ENCODE measurements around the gene HMCN1.
"Not testable (repeated sequence)": the region's sequence is repeated elsewhere in the genome, so short reads cannot be mapped to it uniquely, and the experiment has no call there.

Gene HMCN1

DNA sequence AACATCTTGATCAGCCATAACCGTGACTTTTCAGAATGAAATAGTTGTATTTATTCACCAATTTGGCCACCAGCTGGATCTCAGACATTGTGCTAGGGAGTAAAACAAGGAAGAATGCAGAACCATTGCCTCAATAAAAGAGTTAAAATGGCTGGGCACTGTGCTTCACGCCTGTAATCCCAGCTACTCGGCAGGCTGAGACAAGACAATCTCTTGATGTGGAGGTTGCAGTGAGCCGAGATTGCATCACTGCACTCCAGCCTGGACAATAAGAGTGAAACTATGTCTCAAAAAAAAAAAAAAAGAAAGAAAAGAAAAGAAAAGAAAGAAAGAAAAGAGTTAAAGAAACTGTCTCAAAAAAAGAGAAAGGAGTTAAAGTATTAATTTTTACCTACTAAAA, 441.4 kb downstream of the HMCN1 start:
- no peak for DNase-seq

DNA sequence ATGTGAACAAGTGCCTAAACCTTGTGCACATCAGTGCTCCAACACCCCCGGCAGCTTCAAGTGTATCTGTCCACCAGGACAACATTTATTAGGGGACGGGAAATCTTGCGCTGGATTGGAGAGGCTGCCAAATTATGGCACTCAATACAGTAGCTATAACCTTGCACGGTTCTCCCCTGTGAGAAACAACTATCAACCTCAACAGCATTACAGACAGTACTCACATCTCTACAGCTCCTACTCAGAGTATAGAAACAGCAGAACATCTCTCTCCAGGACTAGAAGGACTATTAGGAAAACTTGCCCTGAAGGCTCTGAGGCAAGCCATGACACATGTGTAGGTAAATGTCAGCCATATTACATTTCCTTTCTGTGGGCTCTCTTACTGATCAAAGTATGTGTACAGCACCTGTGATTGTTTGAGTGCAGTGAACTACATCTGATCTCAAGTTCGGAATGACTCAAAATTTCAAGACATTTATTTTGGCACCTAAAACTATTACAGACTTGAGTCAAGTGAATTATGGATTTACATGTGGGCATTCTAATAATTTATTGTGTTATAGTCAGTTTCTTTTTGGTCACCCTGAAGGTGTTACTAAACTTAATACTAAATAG, 444.3 kb downstream of the HMCN1 start:
- no peak for DNase-seq

GRCh38 chr1:186179231-186179630, 445.0 kb downstream of the HMCN1 start:
- DNase-seq: no peak

DNA sequence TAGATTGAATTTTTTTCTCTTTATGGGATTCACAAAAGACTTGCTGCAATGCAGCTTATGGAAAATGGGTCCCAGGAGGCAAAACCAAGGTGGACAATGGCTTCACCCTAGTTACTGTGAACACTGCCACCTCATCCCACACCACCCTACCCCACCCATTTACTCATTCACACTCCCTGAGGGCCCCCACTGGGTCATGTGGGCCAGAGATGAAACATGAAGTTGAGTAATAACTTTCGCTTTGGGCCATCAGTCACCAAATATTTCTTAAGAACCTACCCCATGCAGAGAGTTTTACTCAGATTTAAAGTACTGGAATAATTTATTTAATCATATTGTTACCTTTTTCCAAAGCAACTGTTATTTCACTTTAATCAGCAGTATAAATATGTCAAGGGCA, 449.0 kb downstream of the HMCN1 start:
- no peak for DNase-seq

DNA sequence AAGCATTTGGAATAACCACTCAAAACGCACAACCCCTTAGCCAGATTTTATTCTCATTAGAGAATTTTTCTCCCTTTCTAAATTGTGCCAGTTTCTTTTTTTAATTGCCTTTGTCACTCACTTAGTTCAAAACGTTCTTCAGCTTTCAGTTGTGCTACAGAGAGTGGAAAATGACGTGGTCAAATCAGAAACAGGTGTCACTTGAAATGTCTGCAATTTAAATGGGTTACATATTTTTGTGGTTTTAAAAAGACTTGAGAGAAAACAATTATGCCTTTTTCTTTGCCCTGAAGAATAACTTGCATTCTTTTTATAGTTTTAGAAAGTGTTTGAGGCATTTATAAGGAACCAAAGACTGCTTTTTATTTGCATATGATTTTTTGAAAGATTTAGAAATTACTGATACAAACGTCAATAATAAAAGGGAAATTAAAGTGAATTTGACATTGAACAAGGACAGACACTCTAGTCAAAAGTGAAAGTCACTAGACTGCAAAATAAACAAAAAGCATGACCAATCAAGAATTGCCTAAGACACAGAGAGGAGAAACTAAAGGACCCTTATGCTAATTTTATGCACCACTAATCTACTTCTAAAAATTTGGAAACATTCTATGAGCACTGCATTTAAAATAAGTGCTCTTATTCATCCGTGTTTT, 449.9 kb downstream of the HMCN1 start:
- no peak for DNase-seq

GRCh38 chr1:186186251-186186650, 452.1 kb downstream of the HMCN1 start:
- not testable (repeated sequence) for DNase-seq

DNA sequence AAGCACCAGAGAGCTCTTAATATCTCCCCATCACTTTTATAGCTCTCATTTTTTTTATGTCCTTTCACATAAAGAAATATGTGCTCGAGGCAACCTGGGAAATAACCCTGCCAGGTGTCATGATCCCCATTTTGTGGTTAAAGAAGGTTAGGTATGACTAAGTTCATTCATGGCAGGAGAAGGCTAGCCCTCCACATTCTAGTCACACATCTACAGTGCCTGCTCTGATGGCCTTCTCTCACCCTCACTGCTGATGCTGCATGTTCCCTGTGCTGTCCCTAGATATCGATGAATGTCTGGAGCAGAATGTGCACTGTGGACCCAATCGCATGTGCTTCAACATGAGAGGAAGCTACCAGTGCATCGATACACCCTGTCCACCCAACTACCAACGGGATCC, 453.4 kb downstream of the HMCN1 start:
- DNase-seq: no peak

DNA sequence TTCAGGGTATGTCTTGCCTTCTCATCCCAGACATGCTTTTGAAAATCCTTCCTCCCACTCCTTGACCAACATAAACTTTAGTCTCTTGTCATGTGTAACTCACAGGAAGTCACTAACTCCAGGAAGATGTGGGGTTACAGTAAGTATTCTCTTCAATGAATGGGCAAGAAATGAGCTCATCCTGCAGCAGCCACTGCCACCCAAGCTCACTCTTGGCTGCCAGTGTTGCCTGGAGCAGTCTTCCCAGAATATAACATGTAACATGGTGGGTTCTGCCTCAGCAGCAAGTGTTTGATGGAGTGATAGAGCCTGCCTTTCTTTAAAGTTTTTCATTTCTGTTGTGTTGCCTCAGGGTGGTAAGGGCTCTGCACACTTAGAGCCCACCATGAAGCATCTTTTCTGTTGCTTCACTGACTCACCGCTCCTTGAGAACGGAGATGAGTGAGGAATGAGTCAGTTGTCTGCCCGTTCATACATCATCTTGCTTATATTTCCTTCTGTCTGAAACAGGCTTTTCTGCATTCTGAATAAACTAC, 453.9 kb downstream of the HMCN1 start:
- DNase-seq: no peak

DNA sequence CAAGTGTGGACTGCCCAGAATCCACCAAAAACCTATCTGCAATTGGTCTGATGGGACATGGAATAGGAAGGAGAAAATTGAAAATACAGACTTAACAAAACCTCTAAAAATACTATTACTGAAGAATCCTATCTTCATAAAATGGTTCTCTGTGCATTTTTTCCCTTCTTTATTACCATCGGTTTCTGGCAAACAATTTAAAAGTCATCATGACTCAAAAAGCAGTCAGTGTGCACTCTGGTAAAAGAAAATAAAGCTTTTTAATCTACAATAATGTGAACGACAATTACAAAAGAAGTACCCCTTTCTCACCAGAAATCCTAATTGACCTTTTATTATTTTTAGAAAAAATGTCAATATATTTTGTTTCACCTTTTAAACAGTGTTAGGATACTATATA, 454.5 kb downstream of the HMCN1 start:
- no peak for DNase-seq

DNA sequence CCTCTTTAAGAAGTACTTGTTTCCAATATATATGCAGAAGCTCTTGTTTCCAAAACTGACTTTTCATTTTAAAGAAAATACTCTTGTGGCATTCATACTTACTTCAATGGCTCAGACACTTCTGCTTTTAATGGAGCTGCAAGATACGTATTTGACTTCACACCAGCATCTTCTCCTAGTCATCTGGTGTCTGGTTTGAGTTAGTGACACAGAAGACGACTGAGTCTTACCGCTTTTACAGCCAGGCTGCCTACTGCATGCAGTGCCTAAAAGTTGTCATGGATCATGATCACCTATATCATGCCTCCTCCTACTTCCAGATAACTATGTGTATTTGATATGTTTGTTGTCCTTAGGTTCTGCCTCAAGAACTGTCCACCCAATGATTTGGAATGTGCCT, 455.0 kb downstream of the HMCN1 start:
- DNase-seq: no peak

GRCh38 chr1:186191511-186191910, 457.3 kb downstream of the HMCN1 start:
- no peak for DNase-seq

DNA sequence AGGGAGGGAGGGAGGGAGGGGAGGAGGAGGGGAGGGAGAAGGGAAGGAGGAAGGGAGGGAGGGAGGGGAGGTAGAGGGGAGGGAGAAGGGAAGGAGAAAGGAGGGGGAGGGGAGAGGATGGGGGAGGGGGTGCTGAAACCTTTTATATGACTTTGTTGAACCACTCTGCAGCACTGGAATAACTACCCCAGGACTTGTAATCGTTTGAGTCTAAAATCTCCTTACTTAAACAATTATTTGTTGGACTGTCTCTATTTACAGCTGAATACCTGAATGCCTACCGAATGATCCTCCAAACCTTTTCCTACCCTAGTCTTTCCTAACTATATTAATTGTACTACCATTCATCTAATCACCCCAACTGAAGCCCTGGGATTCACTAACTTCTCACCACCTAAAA, 459.0 kb downstream of the HMCN1 start:
- no peak for DNase-seq

DNA sequence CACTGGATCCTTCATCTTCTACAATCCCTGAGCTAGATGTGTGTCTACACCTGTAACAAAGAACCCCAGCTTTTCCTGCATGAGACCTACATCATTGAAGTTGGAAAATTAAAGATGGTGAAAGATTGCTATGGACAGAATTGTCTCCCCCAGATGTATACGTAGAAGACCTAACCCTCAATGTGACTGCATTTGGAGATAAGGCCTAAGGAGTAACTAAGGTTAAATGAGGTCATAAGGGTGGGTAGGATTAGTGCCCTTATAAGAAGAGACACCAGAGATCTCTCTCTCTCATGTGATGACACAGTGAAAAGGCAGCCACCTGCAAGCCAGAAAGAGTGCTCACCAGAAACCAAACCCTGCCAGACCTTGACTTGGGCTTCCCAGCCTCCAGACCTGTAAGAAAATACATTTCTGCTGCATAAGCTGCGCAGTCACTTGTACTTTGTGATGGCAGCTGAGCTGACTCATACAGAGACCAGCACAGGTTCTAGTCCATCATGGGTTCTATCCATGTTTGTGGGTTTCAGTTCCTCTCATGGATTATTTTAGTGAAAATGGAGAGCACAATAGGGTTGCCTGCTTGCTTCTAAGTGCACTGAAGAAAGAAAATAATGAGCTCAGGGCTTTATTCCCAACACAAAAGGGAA, 460.0 kb downstream of the HMCN1 start:
- no peak for DNase-seq

- no peak for DNase-seq
These were observed 461.3 kb downstream of the HMCN1 start for GRCh38 chr1:186195377-186195931.

- no peak for DNase-seq
These were observed 468.1 kb downstream of the HMCN1 start for GRCh38 chr1:186202271-186202764.

DNA sequence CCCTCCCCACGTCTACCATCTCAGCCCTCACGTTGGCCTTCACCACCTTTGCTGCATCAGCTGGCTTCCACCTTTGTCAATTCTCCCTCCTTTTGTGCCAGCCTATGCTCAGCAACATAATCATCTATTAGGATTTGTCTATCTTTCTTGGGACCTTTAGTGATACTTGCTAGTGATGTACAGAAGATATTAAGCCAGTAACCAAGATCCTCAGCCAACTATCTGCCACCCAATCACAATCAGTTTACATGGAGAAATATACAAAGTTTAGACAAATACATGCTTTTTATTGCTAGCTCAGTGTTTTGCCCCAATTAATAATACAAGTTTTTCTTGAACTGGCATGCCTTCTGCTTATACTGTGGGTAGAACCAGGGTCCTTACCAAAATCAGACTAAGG, 468.6 kb downstream of the HMCN1 start:
- DNase-seq: no peak

DNA sequence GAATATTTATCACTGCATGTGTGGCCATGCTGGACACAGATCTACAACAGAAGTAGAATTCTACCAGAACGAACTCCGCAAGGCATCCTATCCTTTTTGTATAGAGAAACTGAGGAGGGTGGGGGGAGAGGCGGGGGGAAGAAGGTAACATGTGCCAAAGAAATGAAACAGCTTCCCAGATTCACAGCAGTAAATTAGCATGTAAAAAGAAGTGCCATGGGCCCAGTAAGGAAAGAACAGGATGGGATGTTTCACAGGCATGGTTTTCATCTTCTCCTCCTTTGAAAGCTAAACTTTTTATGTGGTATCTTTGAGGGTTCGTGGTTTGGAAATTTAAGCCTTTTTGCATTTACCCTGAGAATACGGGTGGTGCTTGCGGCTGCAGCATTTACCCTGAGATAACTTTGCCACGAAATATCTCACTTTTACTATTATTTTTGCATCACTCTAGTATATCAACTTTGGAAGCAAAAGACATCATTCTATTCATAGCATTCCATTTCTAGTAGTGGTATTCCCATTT, 471.9 kb downstream of the HMCN1 start:
- DNase-seq: no peak

DNA sequence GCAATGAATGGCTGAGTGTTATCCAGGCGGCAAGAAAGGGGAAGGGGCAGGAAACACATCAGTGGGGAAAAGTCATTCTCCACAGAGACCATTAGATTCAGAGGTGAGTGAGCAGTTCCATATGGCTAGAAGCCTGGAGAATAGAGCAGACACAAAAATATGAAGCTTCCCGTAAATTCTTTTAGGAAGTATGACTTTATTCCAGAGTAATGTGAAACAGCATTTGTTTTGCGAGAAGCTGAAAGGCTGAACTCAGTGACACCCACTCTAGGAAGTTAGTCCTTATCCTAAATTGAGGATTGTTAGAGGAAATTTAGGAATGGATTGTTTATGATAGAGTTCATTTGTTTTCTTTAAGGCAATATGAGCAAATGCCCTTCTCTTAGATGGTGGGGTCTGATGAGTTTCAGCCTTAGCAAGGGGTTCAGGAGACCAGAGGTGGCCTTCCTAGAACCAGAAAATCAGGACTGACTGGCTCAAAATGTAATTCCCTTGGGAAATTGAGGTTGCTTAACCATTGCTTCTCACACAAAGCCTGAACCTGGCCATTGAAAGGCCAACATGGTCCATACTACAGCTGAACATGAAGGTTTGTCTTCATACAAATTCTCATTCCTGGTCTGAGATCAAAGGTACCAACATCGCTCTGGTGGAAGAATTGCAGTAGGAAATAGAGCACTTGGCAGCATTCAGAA, 473.3 kb downstream of the HMCN1 start:
- no peak for DNase-seq

- no peak for DNase-seq
These were observed 474.4 kb downstream of the HMCN1 start for GRCh38 chr1:186208405-186209129.

DNA sequence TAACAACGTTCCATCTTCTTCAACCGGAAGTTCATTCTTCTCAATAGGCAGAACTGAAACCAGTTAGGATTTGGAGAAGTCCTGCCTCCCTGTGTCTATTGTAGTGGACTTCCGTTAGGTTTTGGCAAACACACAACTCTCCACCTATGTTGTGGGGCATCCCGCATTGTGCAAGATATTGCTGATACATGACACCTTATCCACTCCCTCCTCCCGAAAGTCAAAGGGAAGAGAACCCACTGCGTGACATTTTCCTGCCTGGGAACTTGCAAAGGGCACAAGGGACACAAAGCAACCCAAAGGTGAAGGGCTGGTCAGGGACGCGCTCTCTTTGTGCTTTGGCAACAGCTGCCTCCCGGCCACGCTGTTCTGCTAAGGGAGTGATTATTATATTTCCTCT, 476.1 kb downstream of the HMCN1 start:
- no peak for DNase-seq

DNA sequence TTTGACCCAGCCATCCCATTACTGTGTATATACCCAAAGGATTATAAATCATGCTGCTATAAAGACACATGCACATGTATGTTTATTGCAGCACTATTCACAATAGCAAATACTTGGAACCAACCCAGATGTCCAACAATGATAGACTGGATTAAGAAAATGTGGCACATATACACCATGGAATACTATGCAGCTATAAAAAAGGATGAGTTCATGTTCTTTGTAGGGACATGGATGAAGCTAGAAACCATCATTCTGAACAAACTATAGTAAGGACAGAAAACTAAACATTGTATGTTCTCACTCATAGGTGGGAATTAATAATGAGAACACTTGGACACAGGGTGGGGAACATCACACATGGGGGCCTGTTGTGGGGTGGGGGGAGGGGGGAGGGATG, 477.4 kb downstream of the HMCN1 start:
- DNase-seq: not testable (repeated sequence)

DNA sequence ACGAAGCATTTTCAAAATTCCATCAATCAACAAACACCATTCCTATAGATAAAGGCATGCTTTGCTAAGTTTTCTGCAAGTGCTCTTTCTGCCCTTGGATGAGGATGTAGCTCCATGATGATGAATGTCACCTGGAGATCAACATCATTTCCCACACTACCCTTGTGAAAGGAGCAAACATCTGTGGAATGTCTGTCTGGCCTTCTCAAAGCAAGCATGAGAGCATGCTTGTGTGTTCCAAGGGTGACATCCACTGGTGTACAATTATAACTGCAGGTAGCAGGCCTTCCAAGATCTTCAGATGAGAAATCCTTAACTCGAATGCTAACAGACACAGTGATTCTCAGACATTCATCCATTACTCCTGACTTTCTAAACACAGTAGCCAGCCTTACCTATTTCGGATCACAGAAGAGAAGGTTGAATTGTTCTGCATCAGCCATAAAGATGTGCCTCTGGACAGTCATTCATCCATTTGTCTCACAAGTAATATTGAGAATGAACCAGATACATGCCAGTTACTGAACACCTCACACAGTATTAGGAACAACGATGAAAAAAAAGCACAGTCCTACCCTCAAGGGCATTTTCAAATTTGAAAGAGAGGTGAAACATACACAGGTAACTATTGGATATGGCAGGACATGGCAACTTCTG, 478.5 kb downstream of the HMCN1 start:
- peak; percentile 73 for DNase-seq

All from NCI-H1092 treated with DMSO at 0.1 percent for 48 hours (cell line).